Measurements from ENCODE around the gene ATP6V0A4.

GRCh38 chr7:138666385-138666784 is 131.6 kb downstream of the ATP6V0A4 start:
- TF ChIP-seq EZH2 (IDR thresholded peaks at IDR 0.05; ENCODE audit: low read depth): no peak
- TF ChIP-seq, protein P1, sequence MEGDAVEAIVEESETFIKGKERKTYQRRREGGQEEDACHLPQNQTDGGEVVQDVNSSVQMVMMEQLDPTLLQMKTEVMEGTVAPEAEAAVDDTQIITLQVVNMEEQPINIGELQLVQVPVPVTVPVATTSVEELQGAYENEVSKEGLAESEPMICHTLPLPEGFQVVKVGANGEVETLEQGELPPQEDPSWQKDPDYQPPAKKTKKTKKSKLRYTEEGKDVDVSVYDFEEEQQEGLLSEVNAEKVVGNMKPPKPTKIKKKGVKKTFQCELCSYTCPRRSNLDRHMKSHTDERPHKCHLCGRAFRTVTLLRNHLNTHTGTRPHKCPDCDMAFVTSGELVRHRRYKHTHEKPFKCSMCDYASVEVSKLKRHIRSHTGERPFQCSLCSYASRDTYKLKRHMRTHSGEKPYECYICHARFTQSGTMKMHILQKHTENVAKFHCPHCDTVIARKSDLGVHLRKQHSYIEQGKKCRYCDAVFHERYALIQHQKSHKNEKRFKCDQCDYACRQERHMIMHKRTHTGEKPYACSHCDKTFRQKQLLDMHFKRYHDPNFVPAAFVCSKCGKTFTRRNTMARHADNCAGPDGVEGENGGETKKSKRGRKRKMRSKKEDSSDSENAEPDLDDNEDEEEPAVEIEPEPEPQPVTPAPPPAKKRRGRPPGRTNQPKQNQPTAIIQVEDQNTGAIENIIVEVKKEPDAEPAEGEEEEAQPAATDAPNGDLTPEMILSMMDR (conservative IDR thresholded peaks at IDR 0.05): no peak
